Right ventricle myocardium superior (tissue), 1 donor: ENCODE results near the gene PPDPF. TPM values are rescaled to one million over a fixed set of nuclear protein-coding genes. Genes with fewer than 3 reads are reported as not detected.
"Not testable (repeated sequence)": the region's sequence is repeated elsewhere in the genome, so short reads cannot be mapped to it uniquely, and the experiment has no call there.

ENCODE experiments used
- ATAC-seq: fragments of 200-7000 bp; cut with Tn5 transposase; one replicate; pipeline ENCODE4 v1.9.1; 2020; ENCODE audit warnings: mild to moderate bottlenecking; ENCODE audit not compliant: poor library complexity
- DNase-seq: peaks from one replicate; pipeline ENCODE4 v3.0.0-alpha.2; 2020
- intact Hi-C: fragments of 100-400 bp; cut with DNase I; formaldehyde crosslinking; loops from one replicate; pipeline ENCODE4 v1.11.2; 2022
- total RNA-seq: library from RNA; stranded (reverse); fragmentation: NEBNext Ultra II Directional; extraction: Animal tissue kit (Norgen Biotek cat#: 25700); gene quantifications from one replicate; pipeline ENCODE4 v1.2.1, GENCODE V29; 2021
- donor health status: DM: no; HTN: yes; CAD: no; lungs with severe emphysema.

PPDPF gene
- total RNA-seq, 1 donor from 2014 or later: 246 TPM

- no peak for ATAC-seq
- intact Hi-C loops: no loop called here
- no peak for DNase-seq
These were observed 7.4 kb upstream of the PPDPF start for GRCh38 chr20:63513207-63513606.

GRCh38 chr20:63514520-63514919 lies 6.0 kb upstream of the PPDPF start:
- ATAC-seq, DNase-seq, intact Hi-C loops: not testable (repeated sequence)

- ATAC-seq (no peak), DNase-seq (no peak)
- intact Hi-C loops: no loop called here
These were observed 2.9 kb upstream of the PPDPF start for GRCh38 chr20:63517376-63518309.

GRCh38 chr20:63518351-63518861 lies 2.2 kb upstream of the PPDPF start:
- intact Hi-C loops: no loop called here
- ATAC-seq (no peak), DNase-seq (peak; percentile 42)

GRCh38 chr20:63518946-63519667 lies 1.5 kb upstream of the PPDPF start:
- intact Hi-C loops: no loop called here
- ATAC-seq (no peak), DNase-seq (peak; percentile 46)

GRCh38 chr20:63519668-63520503 lies 679 bp upstream of the PPDPF start:
- peak; percentile 80 for DNase-seq
- ATAC-seq: peak; percentile 72
- intact Hi-C loops: no loop called here

GRCh38 chr20:63520934-63521601 lies 503 bp downstream of the PPDPF start:
- intact Hi-C loops: no loop called here
- DNase-seq: peak; percentile 83
- ATAC-seq: peak; percentile 59

- ATAC-seq: no peak
- peak; percentile 55 for DNase-seq
- intact Hi-C loops: no loop called here
These were observed 1.0 kb downstream of the PPDPF start for GRCh38 chr20:63521602-63522001.

GRCh38 chr20:63522091-63522868 lies 1.7 kb downstream of the PPDPF start:
- intact Hi-C loops: no loop called here
- DNase-seq (peak; percentile 39), ATAC-seq (no peak)

- DNase-seq: peak; percentile 42
- ATAC-seq: no peak
- intact Hi-C loops: no loop called here
These were observed 2.5 kb downstream of the PPDPF start for GRCh38 chr20:63522981-63523611.

- no peak for ATAC-seq
- no peak for DNase-seq
- intact Hi-C loops: no loop called here
These were observed 4.6 kb downstream of the PPDPF start for GRCh38 chr20:63525185-63525584.

GRCh38 chr20:63525971-63526370 lies 5.4 kb downstream of the PPDPF start:
- ATAC-seq (no peak), DNase-seq (no peak)
- intact Hi-C loops: no loop called here

GRCh38 chr20:63527184-63527583 lies 6.6 kb downstream of the PPDPF start:
- DNase-seq (no peak), ATAC-seq (no peak)
- intact Hi-C loops: no loop called here

GRCh38 chr20:63529180-63529860 lies 8.8 kb downstream of the PPDPF start:
- no peak for ATAC-seq
- intact Hi-C loops: no loop called here
- no peak for DNase-seq

- ATAC-seq (no peak), DNase-seq (peak; percentile 33)
- intact Hi-C loops: no loop called here
These were observed 9.6 kb downstream of the PPDPF start for GRCh38 chr20:63529861-63530787.

GRCh38 chr20:63530788-63531160 lies 10.2 kb downstream of the PPDPF start:
- ATAC-seq (no peak), DNase-seq (no peak)
- intact Hi-C loops: no loop called here
